SK-N-MC (cell line): ENCODE measurements around the gene FAR2.
A peak's percentile ranks its signal among the peaks of the same experiment; 100 is the strongest.

Source experiments
- DNase-seq: peaks from one replicate; pipeline ENCODE4 v3.0.0-alpha.2; 2011; ENCODE audit warnings: low read depth, low spot score
- H3K27ac ChIP-seq: fragments of 200-600 bp; sonication (generic); 2 replicates; pipeline ENCODE4 v1.5.1; 2016; ENCODE audit warnings: mixed run types
- H3K36me3 ChIP-seq: fragments of 200-600 bp; sonication (generic); 2 replicates; pipeline ENCODE4 v1.6.1; 2017; ENCODE audit warnings: antibody characterized with exemption, low read length, mixed read lengths; ENCODE audit not compliant: insufficient read depth
- H3K4me3 ChIP-seq: fragments of 200-600 bp; sonication (generic); 2 replicates; pipeline ENCODE4 v1.5.1; 2016
- H3K9ac ChIP-seq: fragments of 200-600 bp; sonication (generic); 2 replicates; pipeline ENCODE4 v1.8.0; 2017; ENCODE audit warnings: mixed run types, mixed read lengths; ENCODE audit not compliant: insufficient read length
- H3K9me3 ChIP-seq: fragments of 200-600 bp; sonication (generic); 2 replicates; pipeline ENCODE4 v1.6.1; 2017; ENCODE audit warnings: low read depth, mild to moderate bottlenecking, antibody characterized with exemption, low read length, moderate library complexity, mixed read lengths
- EZH2 ChIP-seq: fragments of 200-600 bp; sonication (generic); IDR thresholded peaks from one replicate; pipeline ENCODE4 v1.6.1; 2017; ENCODE audit warnings: antibody characterized with exemption
- FOXP2 ChIP-seq: optimal IDR thresholded peaks from 2 replicates; pipeline ENCODE3; 2011; ENCODE audit warnings: mild to moderate bottlenecking, moderate library complexity; ENCODE audit not compliant: insufficient read depth; ENCODE audit errors: extremely low read length, control extremely low read depth
- POLR2AphosphoS5 ChIP-seq: IDR thresholded peaks from 2 replicates; pipeline ENCODE4 v1.6.1; 2012; ENCODE audit warnings: mild to moderate bottlenecking, low read depth, low read length, borderline replicate concordance

Gene FAR2

GRCh38 chr12:29149691-29150281 lies 708 bp downstream of the FAR2 start:
- peak overlapping the region; percentile 91 for H3K4me3 ChIP-seq
- H3K36me3 ChIP-seq, result no peaks in the 10 kb centered on the region
- no peaks in the 10 kb centered on the region for H3K9me3 ChIP-seq
- H3K27ac ChIP-seq, result no peak overlapping the region
- TF ChIP-seq POLR2AphosphoS5, result no peak
- TF ChIP-seq EZH2, result no peak
- no peak for TF ChIP-seq FOXP2
- no peak overlapping the region for H3K9ac ChIP-seq
- DNase-seq, result no peak

DNA sequence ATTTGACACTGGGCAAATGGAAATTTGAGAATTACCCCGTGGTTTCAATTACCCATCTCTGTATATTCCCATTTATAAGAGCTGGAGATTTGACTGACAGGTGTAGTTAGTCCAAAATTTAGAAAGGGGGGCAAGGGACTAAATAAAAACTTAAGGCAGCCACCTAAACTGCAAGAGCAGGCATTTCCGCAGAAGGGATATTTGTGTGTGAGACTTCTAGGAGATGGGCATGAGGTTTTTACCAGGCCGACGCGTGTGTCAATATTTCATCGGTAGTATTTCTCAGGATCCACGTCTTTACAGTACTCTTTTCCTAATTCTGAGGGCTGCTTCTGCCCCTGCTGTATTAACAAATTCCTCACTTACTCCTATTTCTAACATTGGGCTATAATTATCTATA lies 1.4 kb downstream of the FAR2 start:
- no peak for DNase-seq
- Histone ChIP-seq H3K27ac (no peak overlapping the region), H3K36me3 (no peaks in the 10 kb centered on the region), H3K4me3 (no peak overlapping the region), H3K9me3 (no peaks in the 10 kb centered on the region), H3K9ac (no peak overlapping the region)
- no peak for TF ChIP-seq EZH2
- TF ChIP-seq POLR2AphosphoS5, result no peak
- TF ChIP-seq FOXP2, result no peak

DNA sequence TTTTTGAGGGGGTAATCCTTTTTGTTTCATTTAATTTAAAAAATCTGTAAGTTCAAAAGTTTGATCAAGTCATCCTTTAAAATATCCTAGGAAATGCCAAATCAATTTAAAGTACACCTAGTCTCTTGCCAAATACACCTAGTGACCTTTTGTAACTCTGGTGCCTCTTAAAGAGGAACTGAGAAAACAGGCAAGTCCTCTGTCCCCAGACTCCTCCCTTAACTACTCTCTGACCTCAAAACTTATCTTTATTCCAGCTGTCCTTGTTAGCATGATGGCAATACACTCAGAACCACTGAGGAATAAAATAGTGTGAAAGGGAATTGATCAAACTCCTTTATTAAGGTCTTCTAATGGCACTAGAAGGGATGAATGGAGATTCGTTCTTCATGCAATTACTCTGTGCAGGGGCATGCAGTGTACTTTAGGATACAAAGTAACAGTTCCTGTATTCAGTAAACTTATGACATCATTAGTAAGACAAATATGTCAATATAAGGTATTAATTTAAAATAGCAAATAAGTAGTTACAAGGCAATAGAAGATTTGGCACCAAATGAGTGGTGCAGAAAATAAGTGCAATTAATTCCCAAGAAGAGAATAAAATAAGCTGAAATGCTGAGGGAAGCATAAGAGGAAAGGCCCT lies 3.3 kb downstream of the FAR2 start:
- no peaks in the 10 kb centered on the region for H3K36me3 ChIP-seq
- H3K4me3 ChIP-seq, result no peak overlapping the region
- TF ChIP-seq POLR2AphosphoS5 (no peak), FOXP2 (no peak), EZH2 (no peak)
- H3K9me3 ChIP-seq, result no peaks in the 10 kb centered on the region
- H3K9ac ChIP-seq, result no peak overlapping the region
- H3K27ac ChIP-seq, result peak overlapping the region; percentile 58
- no peak for DNase-seq

DNA sequence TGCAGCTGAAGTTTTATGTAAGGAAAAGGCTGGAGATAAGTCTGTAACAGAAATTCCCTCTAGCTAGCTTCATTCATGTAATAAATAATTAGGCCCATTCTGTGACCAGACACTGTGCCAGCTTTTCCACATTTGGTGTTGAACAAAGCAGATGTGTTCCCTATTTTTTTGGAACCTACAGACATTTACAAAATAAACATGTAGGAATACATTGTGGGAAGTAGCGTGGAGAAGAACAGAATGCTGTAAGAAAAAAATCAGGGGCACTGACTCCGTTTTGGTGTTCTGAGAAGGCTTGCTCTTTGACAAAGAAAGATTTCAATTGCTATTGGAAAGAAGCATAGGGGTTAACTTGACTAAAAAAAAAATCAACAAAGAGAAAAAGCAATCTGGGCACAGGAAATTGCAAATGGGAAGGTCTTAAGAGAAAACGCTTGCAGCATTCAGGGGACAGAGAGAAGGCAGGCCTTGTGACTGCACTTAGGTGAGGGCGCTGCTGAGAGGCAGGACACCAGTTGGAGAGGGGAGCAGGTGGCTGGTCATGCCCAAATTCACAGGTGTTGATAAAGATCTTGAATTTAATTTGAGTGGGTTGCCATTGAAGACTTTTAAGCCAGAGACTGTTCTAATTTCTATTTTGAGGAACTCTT lies 4.0 kb downstream of the FAR2 start:
- Histone ChIP-seq H3K4me3 (no peak overlapping the region), H3K9me3 (no peaks in the 10 kb centered on the region), H3K27ac (peak overlapping the region; percentile 58), H3K9ac (no peak overlapping the region), H3K36me3 (no peaks in the 10 kb centered on the region)
- no peak for DNase-seq
- TF ChIP-seq POLR2AphosphoS5, result no peak
- no peak for TF ChIP-seq EZH2

DNA sequence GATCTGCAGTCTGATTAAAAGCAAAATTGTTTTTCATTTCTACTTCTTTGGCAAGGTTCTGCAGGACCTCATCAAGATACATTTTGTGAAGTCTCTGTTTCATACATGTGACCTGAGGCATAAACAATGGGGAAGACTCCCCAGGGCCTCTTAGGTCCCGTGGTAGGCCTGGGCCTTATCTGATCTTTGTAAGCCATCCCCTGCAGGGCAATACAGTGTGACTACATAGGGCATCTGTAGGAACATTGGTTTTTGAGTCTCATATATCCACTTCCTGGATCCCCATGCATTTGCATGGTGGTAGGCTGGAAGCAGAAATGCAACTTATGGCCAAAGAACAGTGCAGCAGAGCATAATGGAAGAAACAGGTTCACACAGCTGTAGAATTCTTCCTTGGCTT lies 6.0 kb downstream of the FAR2 start:
- Histone ChIP-seq H3K36me3 (no peaks in the 10 kb centered on the region), H3K9ac (no peak overlapping the region), H3K4me3 (peak overlapping the region; percentile 40; the same call in 1 of the 2 replicates), H3K27ac (peak overlapping the region; percentile 88), H3K9me3 (no peaks in the 10 kb centered on the region)
- peak; percentile 45 for DNase-seq
- TF ChIP-seq POLR2AphosphoS5 (no peak), EZH2 (no peak)

DNA sequence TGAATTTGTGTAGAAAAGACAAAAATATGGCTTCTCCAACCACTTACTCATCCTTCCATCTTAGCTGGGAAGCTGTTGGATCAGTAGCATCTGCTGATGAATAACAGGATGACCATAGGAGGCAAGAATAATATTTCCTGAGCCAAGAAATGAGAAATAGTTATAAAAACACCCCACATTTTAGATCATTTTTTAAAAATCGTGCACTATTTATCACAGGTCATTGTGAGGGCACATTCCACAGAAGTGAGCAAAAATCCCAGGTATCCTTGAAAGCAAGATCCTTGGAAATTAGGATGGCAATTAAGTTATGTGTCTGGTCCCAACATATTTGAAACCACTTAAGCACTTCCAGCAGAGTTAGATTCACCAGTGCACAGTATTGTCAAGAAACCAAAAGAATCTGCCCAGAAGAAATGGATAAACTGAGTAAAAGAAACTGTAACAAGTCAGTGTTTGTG lies 8.4 kb downstream of the FAR2 start:
- H3K4me3 ChIP-seq, result no peak overlapping the region
- TF ChIP-seq FOXP2 (no peak), EZH2 (no peak), POLR2AphosphoS5 (no peak)
- DNase-seq, result no peak
- no peak overlapping the region for H3K27ac ChIP-seq
- no peaks in the 10 kb centered on the region for H3K36me3 ChIP-seq
- no peaks in the 10 kb centered on the region for H3K9me3 ChIP-seq
- H3K9ac ChIP-seq, result no peak overlapping the region

DNA sequence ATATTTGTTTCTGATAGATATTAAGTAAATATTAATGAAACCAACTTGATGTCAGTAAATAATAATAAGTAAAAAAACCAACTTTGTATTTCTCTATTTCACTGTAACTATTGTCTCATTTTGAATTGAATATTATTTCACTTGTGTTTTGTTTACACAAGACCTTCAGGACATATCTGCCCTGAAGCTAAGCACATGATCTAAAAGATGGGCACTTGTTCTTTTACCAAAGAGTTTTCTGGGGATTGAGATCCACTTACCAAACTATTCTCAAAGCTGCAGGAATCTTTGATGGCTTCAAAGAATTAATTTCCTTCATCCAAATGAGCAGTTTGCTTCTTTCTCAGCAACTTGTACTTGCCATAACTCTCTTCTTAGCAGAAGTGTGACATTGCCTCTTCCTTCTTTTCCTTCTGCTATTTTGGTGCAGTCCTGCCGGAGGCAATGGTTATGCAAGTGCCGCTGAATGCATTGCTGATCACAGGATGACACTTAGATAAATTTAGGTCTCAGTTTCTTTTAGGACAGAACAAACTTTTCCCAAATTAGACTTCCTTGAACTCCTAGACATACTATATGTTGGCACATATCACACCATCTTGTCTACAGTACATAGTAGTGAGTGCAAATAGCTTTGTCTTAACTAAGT lies 9.2 kb downstream of the FAR2 start:
- peak overlapping the region; percentile 64 for H3K27ac ChIP-seq
- no peak for TF ChIP-seq POLR2AphosphoS5
- no peak for TF ChIP-seq FOXP2
- TF ChIP-seq EZH2, result no peak
- DNase-seq, result peak; percentile 37
- no peak overlapping the region for H3K9ac ChIP-seq
- H3K4me3 ChIP-seq, result peak overlapping the region; percentile 8; the same call in 1 of the 2 replicates
- no peaks in the 10 kb centered on the region for H3K9me3 ChIP-seq
- H3K36me3 ChIP-seq, result no peaks in the 10 kb centered on the region

GRCh38 chr12:29159661-29160060 lies 10.6 kb downstream of the FAR2 start:
- Histone ChIP-seq H3K9ac (no peak overlapping the region), H3K27ac (no peak overlapping the region), H3K36me3 (no peaks in the 10 kb centered on the region), H3K9me3 (no peaks in the 10 kb centered on the region), H3K4me3 (no peak overlapping the region)
- no peak for TF ChIP-seq POLR2AphosphoS5
- no peak for TF ChIP-seq FOXP2
- TF ChIP-seq EZH2, result no peak
- no peak for DNase-seq

- TF ChIP-seq FOXP2 (no peak), POLR2AphosphoS5 (no peak), EZH2 (no peak)
- no peak overlapping the region for H3K4me3 ChIP-seq
Measured at GRCh38 chr12:29160230-29160629, 11.2 kb downstream of the FAR2 start.

More at GRCh38 chr12:29160230-29160629, 11.2 kb downstream of the FAR2 start:
- no peak overlapping the region for H3K27ac ChIP-seq
- no peak overlapping the region for H3K9ac ChIP-seq
- H3K9me3 ChIP-seq, result no peaks in the 10 kb centered on the region
- H3K36me3 ChIP-seq, result no peaks in the 10 kb centered on the region
- no peak for DNase-seq
